SK-N-SH treated with all-trans-retinoic acid at 6 μM for 48 hours (cell line): ENCODE results near the gene TLCD4.

Source experiments
- BACH2 ChIP-seq: fragments of 250-450 bp; sonication (Bioruptor Pico); IDR thresholded peaks from 2 replicates; pipeline ENCODE4 v1.9.0; 2021; ENCODE audit warnings: mild to moderate bottlenecking, borderline replicate concordance
- GLIS3 ChIP-seq: fragments of 250-450 bp; sonication (Bioruptor Pico); IDR thresholded peaks from 2 replicates; pipeline ENCODE4 v1.5.0; 2020; ENCODE audit warnings: mild to moderate bottlenecking, moderate library complexity
- OSR1 ChIP-seq: fragments of 250-450 bp; sonication (Bioruptor Pico); IDR thresholded peaks from 2 replicates; pipeline ENCODE4 v1.8.0; 2022; ENCODE audit warnings: moderate library complexity, mild to moderate bottlenecking, inconsistent platforms
- ZFP3 ChIP-seq: fragments of 250-450 bp; sonication (Bioruptor Pico); IDR thresholded peaks from 2 replicates; pipeline ENCODE4 v1.5.0; 2020; ENCODE audit warnings: mild to moderate bottlenecking, moderate library complexity
- ZNF8 ChIP-seq: fragments of 450-650 bp; formaldehyde crosslinking; IDR thresholded peaks from 2 replicates; pipeline ENCODE4 v1.5.0; 2020; ENCODE audit warnings: mild to moderate bottlenecking, moderate library complexity
- TF ChIP-seq, protein P1 (sequence below): fragments of 250-450 bp; sonication (Bioruptor Pico); IDR thresholded peaks from 2 replicates; pipeline ENCODE4 v1.8.0; 2020; ENCODE audit warnings: mild to moderate bottlenecking, moderate library complexity, borderline replicate concordance

DNA sequence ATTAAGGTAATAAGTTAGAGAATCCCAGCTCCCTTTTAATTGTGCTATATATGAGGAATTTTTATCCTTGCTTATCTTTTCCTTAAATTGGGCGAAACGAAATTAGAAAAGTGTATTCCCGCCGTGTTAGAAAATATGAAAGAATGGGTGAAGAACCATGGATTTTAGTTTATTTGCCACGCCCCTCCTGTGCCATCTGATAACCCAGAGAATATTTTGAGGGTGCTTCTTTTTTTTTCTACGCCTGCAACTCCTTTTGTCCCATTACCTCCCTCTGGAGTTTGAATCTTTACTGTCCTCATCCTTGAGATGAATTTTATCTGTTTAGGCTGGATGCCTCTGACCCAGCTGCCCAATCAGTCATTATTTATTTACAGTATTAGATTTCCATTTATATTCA, 1.6 kb downstream of the TLCD4 start:
- no peak for TF ChIP-seq ZFP3
- no peak for TF ChIP-seq BACH2 (CRISPR knock-in tag)
- TF ChIP-seq, protein P1, sequence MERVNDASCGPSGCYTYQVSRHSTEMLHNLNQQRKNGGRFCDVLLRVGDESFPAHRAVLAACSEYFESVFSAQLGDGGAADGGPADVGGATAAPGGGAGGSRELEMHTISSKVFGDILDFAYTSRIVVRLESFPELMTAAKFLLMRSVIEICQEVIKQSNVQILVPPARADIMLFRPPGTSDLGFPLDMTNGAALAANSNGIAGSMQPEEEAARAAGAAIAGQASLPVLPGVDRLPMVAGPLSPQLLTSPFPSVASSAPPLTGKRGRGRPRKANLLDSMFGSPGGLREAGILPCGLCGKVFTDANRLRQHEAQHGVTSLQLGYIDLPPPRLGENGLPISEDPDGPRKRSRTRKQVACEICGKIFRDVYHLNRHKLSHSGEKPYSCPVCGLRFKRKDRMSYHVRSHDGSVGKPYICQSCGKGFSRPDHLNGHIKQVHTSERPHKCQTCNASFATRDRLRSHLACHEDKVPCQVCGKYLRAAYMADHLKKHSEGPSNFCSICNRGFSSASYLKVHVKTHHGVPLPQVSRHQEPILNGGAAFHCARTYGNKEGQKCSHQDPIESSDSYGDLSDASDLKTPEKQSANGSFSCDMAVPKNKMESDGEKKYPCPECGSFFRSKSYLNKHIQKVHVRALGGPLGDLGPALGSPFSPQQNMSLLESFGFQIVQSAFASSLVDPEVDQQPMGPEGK, result no peak
- no peak for TF ChIP-seq GLIS3 (CRISPR knock-in tag)
- no peak for TF ChIP-seq OSR1 (CRISPR knock-in tag)
- TF ChIP-seq ZNF8 (CRISPR knock-in tag), result no peak
